Mononuclear cell (primary cell): Measurements from ENCODE around the gene SYCE1L. TPM values are rescaled to one million over a fixed set of nuclear protein-coding genes. Genes with fewer than 3 reads are reported as not detected.
A peak's percentile ranks its signal among the peaks of the same experiment; 100 is the strongest.

Experiments
- H3K27me3 ChIP-seq: 2 replicates; pipeline ENCODE4 v1.6.0; 2011; ENCODE audit warnings: low read length, control low read depth; ENCODE audit not compliant: insufficient read depth
- H3K4me1 ChIP-seq: 2 replicates; pipeline ENCODE4 v1.5.1; 2011; ENCODE audit warnings: mild to moderate bottlenecking, low read length, control low read depth; ENCODE audit not compliant: insufficient read depth
- H3K4me3 ChIP-seq: 2 replicates; pipeline ENCODE4 v1.5.1; 2011; ENCODE audit warnings: mild to moderate bottlenecking, low read length, moderate library complexity
- H3K9me3 ChIP-seq: 2 replicates; pipeline ENCODE4 v1.5.1; 2011; ENCODE audit warnings: low read depth, mild to moderate bottlenecking, control low read depth, low read length
- total RNA-seq: library from RNA; depleted of rRNA; stranded (reverse); fragments of >200 nt; gene quantifications from one replicate; pipeline ENCODE4 v1.2.3, GENCODE V29; 2012

The SYCE1L gene
- total RNA-seq, 1 donor: 0.52 TPM

DNA sequence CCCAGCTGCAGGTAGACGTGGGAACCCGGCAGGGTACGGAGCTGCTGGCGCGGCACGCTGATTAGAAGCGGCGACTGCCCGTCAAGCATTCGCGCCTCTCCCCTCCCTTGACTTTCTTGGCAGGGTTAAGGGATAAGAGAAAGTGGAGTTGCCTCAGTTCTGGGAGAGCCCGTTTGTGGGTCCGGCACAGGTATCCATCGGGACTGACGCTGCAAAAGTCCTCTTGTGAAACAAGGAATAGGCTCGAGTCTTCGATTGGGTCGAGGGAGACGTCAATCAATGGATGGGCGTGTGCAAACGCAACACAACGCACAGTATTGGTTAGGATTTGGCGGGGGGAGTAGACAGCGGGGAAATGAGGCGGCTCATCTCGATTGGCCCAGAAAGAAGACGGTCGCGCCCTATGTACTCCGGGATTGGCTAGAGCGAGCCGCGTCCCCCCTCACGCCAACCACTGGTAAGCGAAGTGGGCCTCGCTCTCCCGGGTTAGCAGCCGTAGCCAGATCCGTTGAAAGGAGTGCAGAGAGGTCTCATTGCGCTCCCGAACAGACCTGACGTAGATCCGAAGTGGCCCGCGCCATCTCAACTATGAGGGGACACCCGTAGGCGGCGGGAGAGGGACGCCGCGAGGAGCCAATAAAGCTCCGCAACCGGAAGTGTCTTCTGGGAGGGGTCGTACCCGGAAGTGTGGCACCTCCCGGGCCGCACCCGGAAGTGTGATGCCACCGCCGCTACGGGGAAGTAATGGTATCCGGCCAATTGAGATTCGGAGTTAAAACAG, 8.5 kb upstream of the SYCE1L start, which contains the start of gene MON1B:
Gene MON1B (plus strand): TSS at position 713 of the 781 bp plus-strand sequence. CDS start 296 bp downstream, outside the sequence.
- Histone ChIP-seq H3K27me3 (peaks cover 4% of the 10 kb centered on the region), H3K9me3 (no peaks in the 10 kb centered on the region), H3K4me1 (peaks cover 33% of the 10 kb centered on the region), H3K4me3 (peak within 1 kb of the TSS; percentile 99)

DNA sequence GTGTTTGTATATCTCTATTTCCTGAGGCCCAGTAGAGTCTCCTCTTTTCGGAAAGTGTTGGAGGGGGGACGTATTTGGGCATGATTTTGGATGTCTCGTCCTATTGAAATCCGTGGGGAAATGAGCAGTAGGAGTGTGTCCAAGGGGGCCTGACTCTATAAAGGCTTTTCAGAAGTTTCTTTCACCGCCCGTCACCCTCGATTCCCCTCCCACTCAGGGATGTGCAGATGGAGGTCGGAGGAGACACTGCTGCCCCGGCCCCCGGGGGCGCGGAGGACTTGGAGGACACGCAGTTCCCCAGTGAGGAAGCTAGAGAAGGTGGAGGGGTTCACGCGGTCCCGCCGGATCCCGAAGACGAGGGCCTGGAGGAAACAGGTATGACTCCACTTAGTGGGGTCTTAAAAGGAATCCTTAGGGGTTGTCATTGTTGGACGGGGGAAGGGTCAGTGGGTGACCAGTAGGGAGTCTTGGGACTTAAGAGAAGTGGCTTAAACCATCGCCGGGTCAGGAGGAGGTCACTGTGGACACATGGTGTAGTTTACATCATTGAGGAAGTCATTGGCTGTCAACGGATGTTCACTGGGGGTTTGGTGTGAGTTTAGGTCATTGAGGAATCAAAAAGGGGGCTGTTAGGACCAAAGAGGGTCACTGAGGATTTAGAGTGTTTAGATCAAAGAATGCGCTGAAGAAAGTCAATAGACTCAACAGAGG, 7.8 kb upstream of the SYCE1L start:
- Histone ChIP-seq H3K27me3 (no peaks in the 10 kb centered on the region), H3K9me3 (no peaks in the 10 kb centered on the region), H3K4me1 (peaks cover 36% of the 10 kb centered on the region), H3K4me3 (peak overlapping the region; percentile 99)

DNA sequence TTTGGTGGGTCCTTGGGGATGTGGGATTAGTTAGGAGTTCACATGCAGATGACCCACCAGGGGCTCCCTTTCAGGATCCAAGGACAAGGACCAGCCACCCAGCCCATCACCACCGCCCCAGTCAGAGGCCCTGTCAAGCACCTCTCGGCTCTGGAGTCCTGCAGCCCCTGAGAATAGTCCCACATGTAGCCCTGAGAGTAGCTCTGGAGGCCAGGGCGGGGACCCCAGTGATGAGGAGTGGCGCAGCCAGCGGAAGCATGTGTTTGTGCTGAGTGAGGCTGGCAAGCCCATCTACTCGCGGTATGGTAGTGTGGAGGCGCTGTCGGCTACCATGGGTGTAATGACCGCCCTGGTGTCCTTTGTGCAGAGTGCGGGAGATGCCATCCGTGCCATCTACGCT, 5.8 kb upstream of the SYCE1L start:
- peaks cover 36% of the 10 kb centered on the region for H3K4me1 ChIP-seq
- H3K9me3 ChIP-seq: no peaks in the 10 kb centered on the region
- H3K4me3 ChIP-seq: no peak overlapping the region
- H3K27me3 ChIP-seq: no peaks in the 10 kb centered on the region

DNA sequence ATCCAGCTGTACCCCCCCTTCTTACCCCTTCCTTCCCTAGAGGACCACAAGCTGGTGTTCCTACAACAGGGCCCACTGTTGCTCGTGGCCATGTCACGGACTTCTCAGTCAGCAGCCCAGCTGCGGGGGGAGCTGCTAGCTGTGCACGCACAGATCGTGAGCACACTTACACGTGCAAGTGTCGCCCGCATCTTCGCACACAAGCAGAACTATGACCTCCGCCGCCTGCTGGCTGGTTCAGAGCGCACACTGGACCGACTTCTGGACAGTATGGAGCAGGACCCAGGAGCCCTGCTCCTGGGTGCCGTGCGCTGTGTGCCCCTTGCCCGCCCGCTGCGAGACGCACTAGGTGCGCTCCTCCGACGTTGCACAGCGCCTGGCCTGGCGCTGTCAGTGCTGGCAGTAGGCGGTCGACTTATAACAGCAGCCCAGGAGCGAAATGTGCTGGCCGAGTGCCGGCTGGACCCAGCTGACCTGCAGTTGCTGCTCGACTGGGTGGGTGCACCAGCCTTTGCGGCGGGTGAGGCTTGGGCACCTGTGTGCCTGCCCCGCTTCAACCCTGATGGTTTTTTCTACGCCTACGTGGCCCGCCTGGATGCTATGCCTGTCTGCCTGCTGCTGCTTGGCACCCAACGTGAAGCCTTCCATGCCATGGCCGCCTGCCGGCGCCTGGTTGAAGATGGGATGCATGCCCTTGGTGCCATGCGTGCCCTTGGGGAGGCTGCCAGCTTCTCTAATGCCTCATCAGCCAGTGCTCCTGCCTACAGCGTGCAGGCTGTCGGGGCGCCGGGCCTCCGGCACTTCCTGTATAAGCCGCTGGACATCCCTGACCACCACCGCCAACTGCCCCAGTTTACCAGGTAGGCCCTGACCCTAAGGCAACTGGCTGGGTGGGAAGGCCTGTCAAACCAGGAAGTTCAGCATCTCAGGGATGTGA, 4.6 kb upstream of the SYCE1L start:
- Histone ChIP-seq H3K27me3 (no peaks in the 10 kb centered on the region), H3K4me3 (no peak overlapping the region), H3K9me3 (no peaks in the 10 kb centered on the region), H3K4me1 (peaks cover 30% of the 10 kb centered on the region)

DNA sequence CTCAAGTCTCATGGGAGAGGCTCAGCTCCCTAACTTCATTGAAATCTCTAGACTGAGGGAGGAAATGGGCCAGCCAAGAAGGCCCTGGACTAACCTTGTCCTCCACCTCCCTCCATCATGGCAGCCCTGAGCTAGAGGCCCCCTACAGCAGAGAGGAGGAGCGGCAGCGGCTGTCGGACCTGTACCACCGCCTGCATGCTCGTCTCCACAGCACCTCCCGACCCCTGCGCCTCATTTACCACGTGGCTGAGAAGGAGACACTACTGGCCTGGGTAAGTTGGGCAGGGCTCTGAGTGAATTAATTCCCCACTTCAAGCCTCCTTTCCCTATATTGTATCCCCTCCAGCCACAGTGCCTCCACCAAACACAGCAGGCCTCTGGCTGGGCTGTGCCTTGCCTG, 3.8 kb upstream of the SYCE1L start:
- Histone ChIP-seq H3K4me3 (no peak overlapping the region), H3K9me3 (no peaks in the 10 kb centered on the region), H3K4me1 (peaks cover 26% of the 10 kb centered on the region), H3K27me3 (no peaks in the 10 kb centered on the region)

DNA sequence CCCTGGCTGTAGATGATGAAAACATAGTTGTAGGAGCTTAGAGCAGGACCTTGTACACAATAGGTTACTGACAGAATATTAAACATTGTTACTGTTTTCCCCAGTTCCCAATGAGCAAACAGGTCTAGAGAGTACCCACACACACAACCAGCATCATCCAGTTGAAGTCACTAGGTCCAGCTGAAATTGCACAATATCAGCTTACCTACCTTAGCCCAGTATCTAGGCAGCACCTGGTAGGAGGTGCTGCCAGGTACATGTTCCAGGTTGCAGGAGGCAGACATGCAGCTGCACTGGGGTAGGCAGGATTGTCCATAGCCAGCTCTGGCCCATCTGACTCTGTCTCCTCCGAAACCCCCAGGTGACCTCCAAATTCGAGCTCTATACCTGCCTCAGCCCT, 1.5 kb upstream of the SYCE1L start:
- Histone ChIP-seq H3K9me3 (no peaks in the 10 kb centered on the region), H3K4me3 (no peak overlapping the region), H3K4me1 (peaks cover 12% of the 10 kb centered on the region), H3K27me3 (no peaks in the 10 kb centered on the region)

DNA sequence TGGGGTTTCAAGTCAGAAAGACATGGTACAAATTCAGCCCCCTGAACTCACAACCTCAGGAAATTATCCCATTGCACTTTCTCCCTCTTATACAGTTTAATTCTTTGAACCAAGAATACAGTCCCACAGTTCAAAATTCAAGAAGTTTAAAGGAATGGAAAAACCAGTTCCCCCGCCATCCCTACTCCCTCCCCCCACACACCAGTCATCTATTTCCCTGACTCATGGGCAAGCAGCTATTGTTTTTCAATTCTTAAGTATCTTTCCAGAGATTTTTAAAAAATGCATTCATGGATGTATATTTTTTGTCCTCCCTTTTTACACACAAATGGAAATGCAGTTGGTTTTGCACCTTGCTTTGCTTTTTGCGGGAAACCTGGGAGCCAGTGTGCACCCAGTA, 7.3 kb downstream of the SYCE1L start:
- no peaks in the 10 kb centered on the region for H3K4me1 ChIP-seq
- H3K27me3 ChIP-seq: no peaks in the 10 kb centered on the region
- no peak overlapping the region for H3K4me3 ChIP-seq
- no peaks in the 10 kb centered on the region for H3K9me3 ChIP-seq

DNA sequence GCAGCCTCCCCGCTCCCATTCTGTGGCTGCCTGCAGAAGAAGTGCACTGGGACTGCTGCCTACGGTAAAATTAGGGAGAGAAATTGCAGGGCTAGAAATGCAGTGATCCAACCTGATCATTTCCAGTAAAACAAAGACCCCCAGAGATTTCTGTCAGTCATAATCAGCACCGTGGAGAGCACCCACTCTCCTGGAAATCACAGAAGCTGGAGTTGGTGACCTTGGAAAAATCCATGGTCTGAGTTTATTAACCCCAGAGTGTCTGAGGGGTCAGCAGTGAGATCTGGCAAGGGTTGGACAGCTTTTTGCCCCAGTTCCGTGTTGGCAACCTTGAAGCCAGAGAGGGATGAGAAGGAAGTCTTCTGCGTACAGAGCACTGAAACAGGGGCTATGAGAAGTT, 7.8 kb downstream of the SYCE1L start:
- H3K4me1 ChIP-seq: peaks cover 4% of the 10 kb centered on the region
- no peaks in the 10 kb centered on the region for H3K27me3 ChIP-seq

DNA sequence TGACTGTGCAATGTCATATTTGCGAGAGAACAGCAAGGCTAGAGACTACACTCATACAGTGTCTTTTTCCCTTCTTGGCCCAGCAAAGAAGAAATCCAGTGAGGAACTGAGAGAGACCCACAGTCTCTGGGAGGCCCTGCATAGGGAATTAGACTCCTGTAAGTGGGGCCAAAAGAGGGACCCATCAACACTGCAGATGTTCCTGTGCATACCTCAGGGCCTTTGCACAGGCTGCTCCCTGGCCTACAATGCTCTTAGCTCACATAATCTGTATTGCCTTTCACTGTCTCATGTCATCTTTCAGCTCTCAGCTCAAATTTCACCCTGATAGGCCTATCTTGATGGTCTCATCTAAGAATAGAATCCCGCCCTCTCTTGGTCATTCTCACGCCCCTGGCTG, 9.2 kb downstream of the SYCE1L start:
- no peaks in the 10 kb centered on the region for H3K27me3 ChIP-seq
- no peaks in the 10 kb centered on the region for H3K9me3 ChIP-seq
- no peak overlapping the region for H3K4me3 ChIP-seq
- peaks cover 7% of the 10 kb centered on the region for H3K4me1 ChIP-seq

More for the DNA sequence above, 7.8 kb downstream of the SYCE1L start:
- Histone ChIP-seq H3K9me3 (no peaks in the 10 kb centered on the region), H3K4me3 (no peak overlapping the region)

DNA sequence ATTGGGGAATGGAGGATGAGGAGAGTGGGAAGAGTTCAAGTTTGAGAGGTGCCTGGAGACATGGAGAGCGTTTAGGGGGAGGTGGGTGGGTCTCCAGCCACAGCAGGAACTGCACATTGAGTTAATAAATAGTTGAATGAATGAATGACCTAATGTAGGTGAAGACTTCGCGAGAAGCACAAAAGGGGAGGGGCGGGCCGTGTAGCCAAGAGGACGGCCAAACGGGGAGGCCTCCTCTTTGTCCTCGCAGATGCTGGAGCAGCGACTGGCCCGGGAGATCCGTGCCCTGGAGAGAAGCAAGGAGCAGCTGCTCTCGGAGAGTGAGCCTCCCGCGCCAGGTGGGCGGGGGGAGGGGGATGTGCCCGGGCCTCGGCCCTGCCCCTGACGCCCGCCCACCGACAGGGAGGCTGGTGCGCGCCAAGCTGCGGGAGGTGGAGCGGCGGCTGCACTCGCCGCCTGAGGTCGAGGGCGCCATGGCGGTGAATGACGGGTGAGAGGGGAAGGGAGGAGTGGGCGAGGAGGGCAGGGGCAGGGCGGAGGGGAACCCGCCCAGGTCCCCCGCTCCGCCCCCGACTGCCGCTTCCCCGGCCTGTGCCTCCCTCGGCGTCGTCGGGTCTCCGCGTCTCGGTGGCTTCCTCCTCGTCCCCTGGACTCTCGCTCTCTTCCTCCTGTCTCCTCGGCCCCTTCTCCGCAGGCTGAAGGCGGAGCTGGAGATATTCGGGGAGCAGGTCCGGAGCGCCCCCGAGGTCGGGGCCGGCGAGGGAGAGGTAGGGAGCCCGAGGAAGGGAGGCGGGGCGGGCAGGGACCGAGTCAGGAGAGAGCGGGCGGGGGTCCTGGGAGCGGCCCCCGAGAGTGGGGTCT, 12.9 kb downstream of the SYCE1L start:
- no peaks in the 10 kb centered on the region for H3K27me3 ChIP-seq
- H3K4me1 ChIP-seq: peaks cover 7% of the 10 kb centered on the region
- no peaks in the 10 kb centered on the region for H3K9me3 ChIP-seq
- peak overlapping the region; percentile 55 for H3K4me3 ChIP-seq

DNA sequence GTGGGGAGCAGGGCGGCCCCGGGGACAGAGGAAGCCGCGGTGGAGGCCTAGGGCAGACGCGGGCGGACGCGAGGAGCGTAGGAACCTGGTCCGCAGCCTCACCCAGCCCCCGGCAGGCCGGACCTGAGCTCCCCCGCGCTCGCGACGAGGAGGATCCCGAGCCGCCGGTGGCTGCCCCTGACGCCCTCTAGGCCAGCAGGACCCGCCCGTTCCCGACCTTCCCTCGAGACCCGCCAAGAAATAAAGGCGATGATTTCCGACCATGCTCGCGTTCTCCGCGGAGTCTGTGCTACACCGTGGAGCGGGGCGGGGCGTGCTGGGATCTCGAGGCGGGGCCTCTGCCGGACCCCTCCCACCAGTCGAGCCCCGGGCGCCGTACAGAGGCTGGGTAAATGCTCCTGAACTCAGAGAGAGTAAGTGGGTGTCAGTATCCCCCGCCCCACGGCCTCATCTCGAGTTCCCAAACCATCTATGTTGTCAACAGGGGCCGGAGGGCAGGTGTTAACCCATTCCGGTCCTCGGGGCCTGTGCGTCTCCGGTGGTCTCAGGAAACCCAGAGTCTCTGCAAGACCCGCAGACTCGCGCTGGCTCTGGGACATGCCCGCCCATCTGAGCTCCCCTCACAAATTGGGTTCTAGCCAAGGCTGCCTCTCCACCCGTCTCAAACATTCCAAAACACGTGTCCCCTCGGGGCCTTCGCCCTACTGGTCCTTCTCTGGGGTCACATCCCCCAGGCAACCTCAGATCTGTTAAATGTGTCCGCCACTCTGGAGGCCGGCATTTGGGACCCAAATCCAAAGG, 13.7 kb downstream of the SYCE1L start:
- Histone ChIP-seq H3K4me1 (peaks cover 7% of the 10 kb centered on the region), H3K4me3 (peak overlapping the region; percentile 55), H3K27me3 (no peaks in the 10 kb centered on the region), H3K9me3 (no peaks in the 10 kb centered on the region)

DNA sequence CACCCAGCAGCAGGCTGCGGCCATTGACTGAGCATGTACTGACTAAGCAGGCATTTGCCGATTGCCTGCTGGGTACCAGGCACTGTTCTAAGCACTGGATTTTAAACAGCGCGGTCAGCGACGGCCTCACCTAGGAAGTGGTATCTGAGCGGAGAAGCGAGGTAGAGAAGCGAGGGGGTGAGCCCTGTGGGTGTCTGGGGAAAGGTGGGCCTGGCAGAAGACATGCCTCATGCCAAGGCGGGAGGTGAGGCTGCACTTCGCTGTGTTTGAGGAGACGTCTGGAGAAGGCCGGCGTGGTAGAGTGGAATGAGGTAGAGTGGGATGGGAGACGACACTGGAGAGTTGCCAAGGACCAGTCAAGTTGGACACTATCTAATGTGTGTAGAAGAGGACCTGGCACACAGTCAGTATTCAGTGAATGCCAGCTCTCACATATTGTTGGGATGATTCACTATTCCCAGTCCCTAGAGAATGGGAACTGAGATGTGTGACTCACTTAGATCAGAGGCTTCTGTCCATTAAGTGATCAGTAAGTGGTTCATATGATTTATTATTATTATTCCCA, 14.4 kb downstream of the SYCE1L start:
- no peaks in the 10 kb centered on the region for H3K27me3 ChIP-seq
- no peaks in the 10 kb centered on the region for H3K9me3 ChIP-seq
- H3K4me3 ChIP-seq: no peak overlapping the region
- peaks cover 7% of the 10 kb centered on the region for H3K4me1 ChIP-seq

DNA sequence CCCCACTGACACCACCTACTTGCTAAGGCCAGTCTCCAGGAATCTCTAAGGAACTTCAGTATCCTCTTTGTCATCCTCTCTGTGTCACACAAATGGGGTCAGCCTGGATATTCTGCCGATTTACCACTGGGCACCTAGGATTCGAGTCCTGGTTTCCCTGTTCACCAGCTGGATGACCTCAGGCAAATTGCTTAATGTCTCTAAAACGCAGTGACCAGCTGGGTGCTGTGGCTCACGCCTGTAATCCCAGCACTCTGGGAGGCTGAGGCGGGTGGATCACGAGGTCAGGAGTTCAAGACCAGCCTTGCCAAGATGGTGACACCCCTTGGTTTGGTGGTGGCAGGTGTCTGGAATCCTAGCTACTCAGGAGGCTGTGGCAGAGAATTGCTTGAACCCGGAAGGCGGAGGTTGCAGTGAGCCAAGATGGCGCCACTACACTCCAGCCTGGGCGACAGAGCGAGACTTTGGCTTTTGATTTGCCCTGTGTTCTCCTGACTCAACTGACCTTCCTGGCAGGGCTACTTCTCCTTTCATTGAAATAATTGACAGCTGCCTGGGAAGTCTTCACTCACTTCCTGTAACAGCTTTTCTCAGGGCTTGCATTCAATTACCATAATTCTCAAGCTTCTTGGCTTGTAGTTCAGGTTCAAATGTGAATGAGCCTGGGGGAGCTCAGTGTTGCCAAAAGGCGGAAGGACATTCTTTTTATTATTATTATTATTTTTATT, 15.4 kb downstream of the SYCE1L start:
- Histone ChIP-seq H3K27me3 (no peaks in the 10 kb centered on the region), H3K9me3 (no peaks in the 10 kb centered on the region), H3K4me3 (no peak overlapping the region), H3K4me1 (peaks cover 7% of the 10 kb centered on the region)
